ENCODE measurements around the gene RS1.

Gene RS1

GRCh38 chrX:18668071-18668835 is 3.7 kb downstream of the RS1 start:
- no peak for DNase-seq (ENCODE audit: low read depth in 1 of 2, low spot score in 1 of 2)

- DNase-seq (ENCODE audit: low read depth in 1 of 2, low spot score in 1 of 2), result no peak
These were observed 5.3 kb downstream of the RS1 start for GRCh38 chrX:18666614-18667013.

GRCh38 chrX:18664947-18665346 is 7.0 kb downstream of the RS1 start:
- no peak for DNase-seq (ENCODE audit: low read depth in 1 of 2, low spot score in 1 of 2)

GRCh38 chrX:18661273-18661672 is 10.6 kb downstream of the RS1 start:
- DNase-seq (ENCODE audit: low read depth in 1 of 2, low spot score in 1 of 2), result no peak

- DNase-seq (ENCODE audit: low read depth in 1 of 2, low spot score in 1 of 2), result no peak
These were observed 16.8 kb downstream of the RS1 start for GRCh38 chrX:18654875-18655836.

GRCh38 chrX:18652636-18653035 is 19.3 kb downstream of the RS1 start:
- DNase-seq (ENCODE audit: low read depth in 1 of 2, low spot score in 1 of 2), result no peak

GRCh38 chrX:18650662-18651061 is 21.2 kb downstream of the RS1 start:
- DNase-seq (ENCODE audit: low read depth in 1 of 2, low spot score in 1 of 2), result no peak

GRCh38 chrX:18649498-18649951 is 22.4 kb downstream of the RS1 start:
- DNase-seq (ENCODE audit: low read depth in 1 of 2, low spot score in 1 of 2), result no peak

GRCh38 chrX:18647621-18648020 is 24.3 kb downstream of the RS1 start:
- DNase-seq (ENCODE audit: low read depth in 1 of 2, low spot score in 1 of 2), result no peak

GRCh38 chrX:18643853-18644252 is 28.1 kb downstream of the RS1 start:
- no peak for DNase-seq (ENCODE audit: low read depth in 1 of 2, low spot score in 1 of 2)

GRCh38 chrX:18643243-18643642 is 28.7 kb downstream of the RS1 start:
- DNase-seq (ENCODE audit: low read depth in 1 of 2, low spot score in 1 of 2), result no peak

- no peak for DNase-seq (ENCODE audit: low read depth in 1 of 2, low spot score in 1 of 2)
These were observed 31.2 kb downstream of the RS1 start for GRCh38 chrX:18640686-18641085.

GRCh38 chrX:18639280-18639679 is 32.6 kb downstream of the RS1 start:
- DNase-seq (ENCODE audit: low read depth in 1 of 2, low spot score in 1 of 2), result no peak

GRCh38 chrX:18638398-18638797 is 33.5 kb downstream of the RS1 start:
- no peak for DNase-seq (ENCODE audit: low read depth in 1 of 2, low spot score in 1 of 2)

- DNase-seq (ENCODE audit: low read depth in 1 of 2, low spot score in 1 of 2), result no peak
These were observed 41.0 kb downstream of the RS1 start for GRCh38 chrX:18630934-18631333.

- no peak for DNase-seq (ENCODE audit: low read depth in 1 of 2, low spot score in 1 of 2)
These were observed 47.3 kb downstream of the RS1 start for GRCh38 chrX:18624599-18624998.

GRCh38 chrX:18620349-18620748 is 51.6 kb downstream of the RS1 start:
- DNase-seq (ENCODE audit: low read depth in 1 of 2, low spot score in 1 of 2), result no peak

GRCh38 chrX:18619288-18619687 is 52.6 kb downstream of the RS1 start:
- no peak for DNase-seq (ENCODE audit: low read depth in 1 of 2, low spot score in 1 of 2)

- DNase-seq (ENCODE audit: low read depth in 1 of 2, low spot score in 1 of 2), result no peak
These were observed 54.5 kb downstream of the RS1 start for GRCh38 chrX:18617407-18617750.

GRCh38 chrX:18616688-18617406 is 55.1 kb downstream of the RS1 start:
- no peak for DNase-seq (ENCODE audit: low read depth in 1 of 2, low spot score in 1 of 2)

GRCh38 chrX:18613930-18614639 is 57.8 kb downstream of the RS1 start:
- no peak for DNase-seq (ENCODE audit: low read depth in 1 of 2, low spot score in 1 of 2)
